ENCODE measurements around the gene NEGR1. TPM values are rescaled to one million over a fixed set of nuclear protein-coding genes. Genes with fewer than 3 reads are reported as not detected.

Gene NEGR1
- total RNA-seq, 4 donors from 2014 or later: 7.0 to 10.0 (median 8.1) TPM

GRCh38 chr1:71698186-71698585 is 584.2 kb downstream of the NEGR1 start:
- Histone ChIP-seq H3K9me3 (peaks cover 0 to 4% of the 10 kb centered on the region in 2 donors), H3K4me3 (no peak overlapping the region), H3K36me3 (no peaks in the 10 kb centered on the region), H3K27ac (no peak overlapping the region), H3K27me3 (no peaks in the 10 kb centered on the region), H3K4me1 (peaks cover 0 to 6% (median 0%) of the 10 kb centered on the region in 4 donors)
- intact Hi-C loops (cut with DNase I; ENCODE audit: low total_unique reads) (no loop called here), in situ Hi-C loops (cut with MboI; ENCODE audit: low pct_ligation_motif_present in 1 of 4, low pct_unique_long_range_greater_than_20kb in 1 of 4, low sequenced_read_pairs in 3 of 4) (no loop called here)
- DNase-seq: no peak
- TF ChIP-seq POLR2AphosphoS5 (IDR thresholded peaks at IDR 0.05): no peak
- TF ChIP-seq POLR2A (IDR thresholded peaks at IDR 0.05): no peak
- TF ChIP-seq EP300 (IDR thresholded peaks at IDR 0.05; ENCODE audit: low read depth): no peak
- no peak for TF ChIP-seq CTCF (IDR thresholded peaks at IDR 0.05)
- 63 to 86% methylated on average over 1 of the region's 1 CpG for WGBS, 2 donors (ENCODE audit: low coverage in 1 of 2)

- Histone ChIP-seq H3K36me3 (no peaks in the 10 kb centered on the region), H3K4me3 (no peak overlapping the region), H3K27me3 (no peaks in the 10 kb centered on the region), H3K4me1 (peaks cover 0 to 6% (median 0%) of the 10 kb centered on the region in 4 donors), H3K9me3 (no peaks in the 10 kb centered on the region), H3K27ac (no peak overlapping the region)
- 57 to 83% methylated on average over 1 of the region's 1 CpG for WGBS, 2 donors (ENCODE audit: low coverage in 1 of 2)
- in situ Hi-C loops (cut with MboI; ENCODE audit: low pct_ligation_motif_present in 1 of 4, low pct_unique_long_range_greater_than_20kb in 1 of 4, low sequenced_read_pairs in 3 of 4): no loop called here
- intact Hi-C loops (cut with DNase I; ENCODE audit: low total_unique reads): no loop called here
- no peak for TF ChIP-seq POLR2AphosphoS5 (IDR thresholded peaks at IDR 0.05)
- TF ChIP-seq EP300 (IDR thresholded peaks at IDR 0.05; ENCODE audit: low read depth): no peak
- TF ChIP-seq POLR2A (IDR thresholded peaks at IDR 0.05): no peak
- TF ChIP-seq CTCF (IDR thresholded peaks at IDR 0.05): no peak
- DNase-seq: no peak
These were observed 586.5 kb downstream of the NEGR1 start for GRCh38 chr1:71695821-71696220.

- in situ Hi-C loops (cut with MboI; ENCODE audit: low pct_ligation_motif_present in 1 of 4, low pct_unique_long_range_greater_than_20kb in 1 of 4, low sequenced_read_pairs in 3 of 4) (no loop called here), intact Hi-C loops (cut with DNase I; ENCODE audit: low total_unique reads) (no loop called here)
- no peaks in the 10 kb centered on the region for H3K9me3 ChIP-seq
- no peak for DNase-seq
- H3K36me3 ChIP-seq: no peaks in the 10 kb centered on the region
- no peak overlapping the region for H3K27ac ChIP-seq
- TF ChIP-seq EP300 (IDR thresholded peaks at IDR 0.05; ENCODE audit: low read depth) (no peak), POLR2AphosphoS5 (IDR thresholded peaks at IDR 0.05) (no peak), CTCF (IDR thresholded peaks at IDR 0.05) (no peak), POLR2A (IDR thresholded peaks at IDR 0.05) (no peak)
- no peak overlapping the region for H3K4me3 ChIP-seq
- peaks cover 0 to 6% (median 0%) of the 10 kb centered on the region in 4 donors for H3K4me1 ChIP-seq
- WGBS, 2 donors (ENCODE audit: low coverage in 1 of 2): 67 to 78% methylated on average over 1 of the region's 1 CpG
- H3K27me3 ChIP-seq: no peaks in the 10 kb centered on the region
These were observed 587.3 kb downstream of the NEGR1 start for GRCh38 chr1:71695084-71695483.

DNA sequence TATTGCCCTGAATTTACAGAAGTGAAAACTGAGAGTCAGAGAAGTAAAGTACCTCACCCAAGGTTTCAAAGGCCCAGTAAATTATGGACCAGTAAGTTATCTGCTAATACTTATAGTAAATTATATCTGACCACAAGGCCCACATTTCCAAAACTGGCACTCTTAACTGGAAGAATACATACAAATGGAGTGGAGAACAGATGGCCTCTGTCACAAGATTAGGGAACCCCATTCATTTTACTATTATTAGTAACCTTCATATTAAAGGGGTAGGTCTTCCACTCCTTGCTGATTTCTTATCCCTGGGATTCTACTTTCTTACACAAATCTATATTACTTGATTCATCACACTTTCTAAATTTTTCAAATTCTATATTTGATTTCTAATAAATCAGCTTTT is 588.8 kb downstream of the NEGR1 start:
- in situ Hi-C loops (cut with MboI; ENCODE audit: low pct_ligation_motif_present in 1 of 4, low pct_unique_long_range_greater_than_20kb in 1 of 4, low sequenced_read_pairs in 3 of 4): no loop called here
- no peak overlapping the region for H3K27ac ChIP-seq
- intact Hi-C loops (cut with DNase I; ENCODE audit: low total_unique reads): no loop called here

More for the DNA sequence above, 588.8 kb downstream of the NEGR1 start:
- TF ChIP-seq EP300 (IDR thresholded peaks at IDR 0.05; ENCODE audit: low read depth) (no peak), POLR2AphosphoS5 (IDR thresholded peaks at IDR 0.05) (no peak), CTCF (IDR thresholded peaks at IDR 0.05) (no peak), POLR2A (IDR thresholded peaks at IDR 0.05) (no peak)
- H3K36me3 ChIP-seq: no peaks in the 10 kb centered on the region
- no peak overlapping the region for H3K4me3 ChIP-seq
- H3K27me3 ChIP-seq: no peaks in the 10 kb centered on the region
- H3K9me3 ChIP-seq: no peaks in the 10 kb centered on the region
- no peak for DNase-seq
- H3K4me1 ChIP-seq: peaks cover 0 to 6% (median 0%) of the 10 kb centered on the region in 4 donors

Measured in transverse colon (tissue), 4 donors.